GM12878 (cell line): ENCODE results near the gene NOS1. TPM values are rescaled to one million over a fixed set of nuclear protein-coding genes. Genes with fewer than 3 reads are reported as not detected.

Source experiments
- ATAC-seq: fragments of 200-7000 bp; cut with Tn5 transposase; 3 replicates; pipeline ENCODE4 v1.9.1; 2020; ENCODE audit warnings: mild to moderate bottlenecking, moderate library complexity
- BruUV-seq: library from RNA; stranded (reverse); fragments of 400-500 nt; replicated peaks from 2 replicates; lab custom pipeline; 2021; lab: Mats Ljungman, UMichigan
- CTCF ChIA-PET: fragments of 300-600 bp; sonication (Branson Sonifier 250); formaldehyde crosslinking; extraction: SDS; loops from one replicate; lab custom pipeline; 2021; ENCODE audit warnings: inconsistent platforms; lab: Yijun Ruan, JAX
- POLR2A ChIA-PET: fragments of 350-600 bp; formaldehyde crosslinking; extraction: SDS; loops from one replicate; lab custom pipeline; 2021; ENCODE audit warnings: inconsistent platforms; lab: Charles Lee
- RAD21 ChIA-PET: fragments of 300-600 bp; sonication (Branson Sonifier 250); formaldehyde crosslinking; loops from one replicate; lab custom pipeline; 2023; ENCODE audit warnings: antibody characterized with exemption; ENCODE audit not compliant: unreplicated experiment; lab: Charles Lee
- SMC1A ChIA-PET: fragments of 300-600 bp; sonication (Branson Sonifier 250); formaldehyde crosslinking; loops from one replicate; lab custom pipeline; 2023; ENCODE audit not compliant: unreplicated experiment, uncharacterized antibody; lab: Charles Lee
- DNase-seq: peaks from one replicate; pipeline ENCODE4 v3.0.0-alpha.2; 2011; ENCODE audit warnings: low read depth, low spot score
- FAIRE-seq: peaks from 3 replicates; lab custom pipeline; 2011; peaks lifted over from hg19 to GRCh38; lab: Jason Lieb, UNC
- H2AFZ ChIP-seq: 2 replicates; pipeline ENCODE4 v1.6.0; 2011; ENCODE audit warnings: low read depth, low read length, control low read depth; ENCODE audit not compliant: control insufficient read depth
- H3K27ac ChIP-seq: 2 replicates; pipeline ENCODE4 v1.5.1; 2011; ENCODE audit warnings: control low read depth; ENCODE audit not compliant: control insufficient read depth, insufficient read depth
- H3K27me3 ChIP-seq, 2 experiments: replicated peaks in 1 of 2; 2 replicates each; pipeline versions ENCODE4 v1.6.0 to v1.6.1; 2011; ENCODE audit warnings: low read length in 1 of 2; ENCODE audit not compliant: control insufficient read depth in 2 of 2, insufficient read depth in 2 of 2
- H3K36me3 ChIP-seq, 2 experiments: 2 replicates each; pipeline ENCODE4 v1.5.1; 2011; ENCODE audit warnings: low read length in 1 of 2; ENCODE audit not compliant: control insufficient read depth in 2 of 2, insufficient read depth in 2 of 2
- H3K4me1 ChIP-seq: 2 replicates; pipeline ENCODE4 v1.6.1; 2011; ENCODE audit warnings: mild to moderate bottlenecking, low read length, moderate library complexity, mixed read lengths; ENCODE audit not compliant: control insufficient read depth, insufficient read depth
- H3K4me2 ChIP-seq: 2 replicates; pipeline ENCODE4 v1.6.0; 2011; ENCODE audit warnings: control low read depth; ENCODE audit not compliant: control insufficient read depth, insufficient read depth
- H3K4me3 ChIP-seq: fragments of 200-600 bp; sonication (generic); 2 replicates; pipeline ENCODE4 v1.5.1; 2016
- H3K79me2 ChIP-seq: 2 replicates; pipeline ENCODE4 v1.6.0; 2011; ENCODE audit warnings: low read length; ENCODE audit not compliant: control insufficient read depth, insufficient read depth
- H3K9ac ChIP-seq: 2 replicates; pipeline ENCODE4 v1.8.0; 2011; ENCODE audit warnings: low read length, control low read depth, mixed read lengths; ENCODE audit not compliant: control insufficient read depth, insufficient read depth
- H3K9me3 ChIP-seq: replicated peaks from 3 replicates; pipeline ENCODE4 v1.5.1; 2011; ENCODE audit warnings: mild to moderate bottlenecking, low read length; ENCODE audit not compliant: control insufficient read depth, insufficient read depth
- H4K20me1 ChIP-seq: 2 replicates; pipeline ENCODE4 v1.6.0; 2011; ENCODE audit not compliant: control insufficient read depth, insufficient read depth
- CHD2 ChIP-seq: IDR thresholded peaks from 2 replicates; pipeline ENCODE4 v1.6.1; 2011; ENCODE audit warnings: low read depth, low read length, improper control_type of control experiment, borderline replicate concordance
- E2F8 ChIP-seq: fragments of 450-650 bp; IDR thresholded peaks from 2 replicates; pipeline ENCODE4 v1.6.1; 2018; ENCODE audit warnings: mild to moderate bottlenecking, low read depth, moderate library complexity; ENCODE audit not compliant: partially characterized antibody
- GABPA ChIP-seq: IDR thresholded peaks from 2 replicates; pipeline ENCODE4 v1.6.1; 2014; ENCODE audit warnings: antibody characterized with exemption, low read depth, mild to moderate bottlenecking, inconsistent platforms
- HCFC1 ChIP-seq: fragments of 150-350 bp; IDR thresholded peaks from 2 replicates; pipeline ENCODE4 v1.6.1; 2014; ENCODE audit warnings: low read length
- HDAC2 ChIP-seq: fragments of 200-600 bp; sonication (generic); IDR thresholded peaks from 2 replicates; pipeline ENCODE4 v1.6.1; 2017
- RAD51 ChIP-seq: fragments of 450-650 bp; IDR thresholded peaks from 2 replicates; pipeline ENCODE4 v1.6.1; 2016; ENCODE audit warnings: moderate library complexity, mild to moderate bottlenecking, inconsistent platforms
- SUPT20H ChIP-seq: IDR thresholded peaks from 2 replicates; pipeline ENCODE4 v1.6.1; 2011; ENCODE audit warnings: low read depth, mild to moderate bottlenecking, low read length, moderate library complexity, borderline replicate concordance; ENCODE audit not compliant: control insufficient read depth
- ZNF24 ChIP-seq: fragments of 450-650 bp; IDR thresholded peaks from 2 replicates; pipeline ENCODE4 v1.6.1; 2017; ENCODE audit warnings: antibody characterized with exemption, mild to moderate bottlenecking
- ZNF274 ChIP-seq: IDR thresholded peaks from one replicate; pipeline ENCODE4 v1.8.0; 2011; ENCODE audit not compliant: insufficient read length, insufficient read depth
- ZSCAN29 ChIP-seq: fragments of 450-650 bp; IDR thresholded peaks from 2 replicates; pipeline ENCODE4 v1.6.1; 2017; ENCODE audit warnings: mild to moderate bottlenecking, moderate library complexity
- WGBS: methylation state at CpG from one replicate; pipeline ENCODE4 v1.1.6; 2016; ENCODE audit warnings: low lambda C conversion rate; ENCODE audit not compliant: insufficient replicate concordance, insufficient coverage; ENCODE audit errors: missing lambda C conversion rate; 5-methylcytosine and 5-hydroxymethylcytosine counted together
- in situ Hi-C: fragments of 300-500 bp; cut with MboI; formaldehyde crosslinking; loops from 9 replicates; pipeline ENCODE4 v1.14.3; 2018; ENCODE audit warnings: mixed read lengths
- intact Hi-C: fragments of 100-400 bp; cut with micrococcal nuclease; formaldehyde crosslinking; loops from one replicate; pipeline ENCODE4 v1.14.2; 2022; ENCODE audit not compliant: unreplicated experiment
- polyA plus RNA-seq, 11 experiments: library from polyadenylated mRNA; depleted of rRNA in 4 of 11; unstranded in 6 of 11; stranded (reverse) in 5 of 11; fragments of >200 nt; fragmentation: Nextera tagmentation in 4 of 11; fragmentation: Illumina TruSeq in 1 of 11; extraction: Ambion mirVana in 4 of 11; extraction: Trizol in 1 of 11; gene quantifications; 1 replicate in 1 of 11; 2 replicates in 10 of 11; pipeline versions ENCODE4 v1.2.1 to v1.2.3, GENCODE V29; 2011 to 2016; ENCODE audit warnings: inconsistent platforms in 2 of 11, missing spikeins in 2 of 11, low read depth in 1 of 11
- total RNA-seq, 4 experiments: library from RNA; depleted of rRNA in 3 of 4; stranded (reverse); fragments of >200 nt in 3 of 4; fragmentation: Illumina TruSeq in 1 of 4; extraction: Trizol in 1 of 4; gene quantifications; 2 replicates each; pipeline versions ENCODE4 v1.2.1 to v1.2.3, GENCODE V29; 2013 to 2021

The NOS1 gene
- total and polyA plus RNA-seq, 10 of the 15 experiments (the other 5 are each of a cell fraction or from before 2014, with no cell fraction given): under 0.01 to 0.04 (median 0.01) TPM; not detected in 7

- H3K9ac ChIP-seq: no peak overlapping the region
- no peak overlapping the region for H3K4me3 ChIP-seq
- H3K4me1 ChIP-seq: no peaks in the 10 kb centered on the region
- H3K79me2 ChIP-seq: no peaks in the 10 kb centered on the region
- SMC1A ChIA-PET: no interaction called here
- DNase-seq (no peak), FAIRE-seq (no peak), ATAC-seq (no peak)
- TF ChIP-seq RAD51 (no peak), CHD2 (no peak), SUPT20H (no peak), ZNF24 (no peak), E2F8 (no peak), HDAC2 (no peak), GABPA (no peak), ZNF274 (no peak), HCFC1 (no peak), ZSCAN29 (no peak)
- CTCF ChIA-PET: interaction anchor here (1.2 kb wide), 1 partner anchor 21 kb away, joined by 3 read pairs; no protein-coding TSS in a partner anchor
- no peaks in the 10 kb centered on the region for H4K20me1 ChIP-seq
- WGBS: 5% methylated on average over 3 of the region's 4 CpGs
- H3K4me2 ChIP-seq: no peak overlapping the region
- no peaks in the 10 kb centered on the region; a peak in 1 of 4 replicates for H3K27me3 ChIP-seq
- no peak overlapping the region for H2AFZ ChIP-seq
- BruUV-seq: no TSS peak
- no peaks in the 10 kb centered on the region for H3K9me3 ChIP-seq
- in situ Hi-C loops (no loop called here), intact Hi-C loops (no loop called here)
- no peak overlapping the region for H3K27ac ChIP-seq
- POLR2A ChIA-PET: no interaction called here
- RAD21 ChIA-PET: no interaction called here
- no peaks in the 10 kb centered on the region for H3K36me3 ChIP-seq
Measured at GRCh38 chr12:117272690-117273089, 88.7 kb downstream of the NOS1 start.
